HL-60 (cell line): ENCODE measurements around the gene RIPK3.
"Not testable (repeated sequence)": the region's sequence is repeated elsewhere in the genome, so short reads cannot be mapped to it uniquely, and the experiment has no call there.

Experiments
- CTCF ChIP-seq: IDR thresholded peaks from one replicate; pipeline ENCODE4 v1.5.1; 2011; ENCODE audit warnings: low read length, control low read depth, inconsistent platforms; ENCODE audit not compliant: insufficient read depth
- GABPA ChIP-seq: IDR thresholded peaks from 2 replicates; pipeline ENCODE4 v1.6.1; 2012; ENCODE audit warnings: low read depth
- POLR2AphosphoS5 ChIP-seq: IDR thresholded peaks from 2 replicates; pipeline ENCODE4 v1.6.1; 2012; ENCODE audit warnings: low read depth
- REST ChIP-seq: IDR thresholded peaks from 2 replicates; pipeline ENCODE4 v1.6.1; 2012; ENCODE audit warnings: low read depth; ENCODE audit not compliant: insufficient replicate concordance

DNA sequence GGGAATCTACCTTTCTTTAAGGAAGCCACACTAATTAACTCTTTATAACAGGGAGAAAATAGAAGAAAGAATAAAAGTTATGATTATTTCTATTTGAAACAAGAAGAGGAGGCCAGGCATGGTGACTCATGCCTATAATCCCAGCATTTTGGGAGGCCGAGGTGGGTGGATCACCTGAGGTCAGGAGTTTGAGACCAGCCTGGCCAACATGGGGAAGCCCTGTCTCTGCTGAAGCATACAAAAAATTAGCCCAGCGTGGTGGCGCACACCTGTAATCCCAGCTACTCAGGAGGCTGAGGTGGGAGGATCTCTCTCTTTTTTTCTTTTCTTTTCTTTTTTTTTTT is 14.7 kb upstream of the RIPK3 start:
- not testable (repeated sequence) for TF ChIP-seq CTCF, GABPA, REST, POLR2AphosphoS5
